Smooth muscle cell (in vitro differentiated cells): ENCODE data around the gene GRB14. TPM values are rescaled to one million over a fixed set of nuclear protein-coding genes. Genes with fewer than 3 reads are reported as not detected.

ENCODE experiments used
- DNase-seq: peaks from one replicate; lab custom pipeline; 2025; ENCODE audit not compliant: unreplicated experiment; lab: John Stamatoyannopoulos, UW
- H2AFZ ChIP-seq: fragments of 200-600 bp; sonication (generic); 2 replicates; pipeline ENCODE4 v1.6.0; 2016; ENCODE audit warnings: antibody characterized with exemption, low read depth, mild to moderate bottlenecking
- H3F3A ChIP-seq: fragments of 200-600 bp; sonication (generic); 2 replicates; pipeline ENCODE4 v1.6.0; 2017; ENCODE audit warnings: antibody characterized with exemption, low read depth
- H3K27ac ChIP-seq: fragments of 200-600 bp; sonication (generic); 2 replicates; pipeline ENCODE4 v1.5.1; 2016; ENCODE audit warnings: low read depth, mild to moderate bottlenecking
- H3K27me3 ChIP-seq: fragments of 200-600 bp; sonication (generic); 2 replicates; pipeline ENCODE4 v1.6.1; 2016; ENCODE audit warnings: low read depth, mild to moderate bottlenecking
- H3K36me3 ChIP-seq: fragments of 200-600 bp; sonication (generic); 2 replicates; pipeline ENCODE4 v1.5.1; 2016; ENCODE audit warnings: low read depth
- H3K4me1 ChIP-seq: fragments of 200-600 bp; sonication (generic); 2 replicates; pipeline ENCODE4 v1.5.1; 2016; ENCODE audit warnings: low read depth
- H3K4me2 ChIP-seq: fragments of 200-600 bp; sonication (generic); 2 replicates; pipeline ENCODE4 v1.6.0; 2016; ENCODE audit warnings: mild to moderate bottlenecking
- H3K4me3 ChIP-seq: fragments of 200-600 bp; sonication (generic); 2 replicates; pipeline ENCODE4 v1.5.1; 2016; ENCODE audit warnings: mild to moderate bottlenecking
- H3K79me2 ChIP-seq: fragments of 200-600 bp; sonication (generic); 2 replicates; pipeline ENCODE4 v1.6.0; 2016; ENCODE audit warnings: low read depth, mild to moderate bottlenecking
- H3K9ac ChIP-seq: fragments of 200-600 bp; sonication (generic); 2 replicates; pipeline ENCODE4 v1.6.0; 2016; ENCODE audit warnings: low read depth
- H3K9me3 ChIP-seq: fragments of 200-600 bp; sonication (generic); replicated peaks from 2 replicates; pipeline ENCODE4 v1.5.1; 2016; ENCODE audit warnings: low read depth
- H4K20me1 ChIP-seq: fragments of 200-600 bp; sonication (generic); 2 replicates; pipeline ENCODE4 v1.6.0; 2016; ENCODE audit warnings: low read depth
- WGBS: methylation state at CpG from one replicate; pipeline ENCODE4 v1.1.7; 2016; ENCODE audit warnings: low lambda C conversion rate; 5-methylcytosine and 5-hydroxymethylcytosine counted together
- polyA plus RNA-seq: library from polyadenylated mRNA; unstranded; fragments of >200 nt; fragmentation: Nextera tagmentation; extraction: Ambion mirVana; gene quantifications from 2 replicates; pipeline ENCODE4 v1.2.1, GENCODE V29; 2016
- total RNA-seq: library from RNA; depleted of rRNA; stranded (reverse); fragments of >200 nt; gene quantifications from 2 replicates; pipeline ENCODE4 v1.2.3, GENCODE V29; 2014
- TF ChIP-seq, protein P1 (sequence below): fragments of 200-600 bp; sonication (generic); IDR thresholded peaks from 2 replicates; pipeline ENCODE4 v1.5.1; 2017; ENCODE audit warnings: borderline replicate concordance, mild to moderate bottlenecking, antibody characterized with exemption; ENCODE audit not compliant: insufficient read depth, poor library complexity, severe bottlenecking

GRB14 gene
- total and polyA plus RNA-seq, 2 experiments from 2014 or later, result 0.22 TPM; not detected in 1

- H4K20me1 ChIP-seq, result no peaks in the 10 kb centered on the region
- H3F3A ChIP-seq, result no peaks in the 10 kb centered on the region
- no peak for DNase-seq
- H3K4me3 ChIP-seq, result no peak overlapping the region
- H3K4me1 ChIP-seq, result no peaks in the 10 kb centered on the region
- H3K36me3 ChIP-seq, result no peaks in the 10 kb centered on the region
- no peak overlapping the region for H3K4me2 ChIP-seq
- TF ChIP-seq, protein P1, sequence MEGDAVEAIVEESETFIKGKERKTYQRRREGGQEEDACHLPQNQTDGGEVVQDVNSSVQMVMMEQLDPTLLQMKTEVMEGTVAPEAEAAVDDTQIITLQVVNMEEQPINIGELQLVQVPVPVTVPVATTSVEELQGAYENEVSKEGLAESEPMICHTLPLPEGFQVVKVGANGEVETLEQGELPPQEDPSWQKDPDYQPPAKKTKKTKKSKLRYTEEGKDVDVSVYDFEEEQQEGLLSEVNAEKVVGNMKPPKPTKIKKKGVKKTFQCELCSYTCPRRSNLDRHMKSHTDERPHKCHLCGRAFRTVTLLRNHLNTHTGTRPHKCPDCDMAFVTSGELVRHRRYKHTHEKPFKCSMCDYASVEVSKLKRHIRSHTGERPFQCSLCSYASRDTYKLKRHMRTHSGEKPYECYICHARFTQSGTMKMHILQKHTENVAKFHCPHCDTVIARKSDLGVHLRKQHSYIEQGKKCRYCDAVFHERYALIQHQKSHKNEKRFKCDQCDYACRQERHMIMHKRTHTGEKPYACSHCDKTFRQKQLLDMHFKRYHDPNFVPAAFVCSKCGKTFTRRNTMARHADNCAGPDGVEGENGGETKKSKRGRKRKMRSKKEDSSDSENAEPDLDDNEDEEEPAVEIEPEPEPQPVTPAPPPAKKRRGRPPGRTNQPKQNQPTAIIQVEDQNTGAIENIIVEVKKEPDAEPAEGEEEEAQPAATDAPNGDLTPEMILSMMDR, result no peak
- no peak overlapping the region for H3K9ac ChIP-seq
- WGBS, result 94% methylated on average over 1 of the region's 1 CpG
- H3K27ac ChIP-seq, result no peak overlapping the region
- no peak overlapping the region for H2AFZ ChIP-seq
- no peaks in the 10 kb centered on the region for H3K79me2 ChIP-seq
- H3K27me3 ChIP-seq, result no peaks in the 10 kb centered on the region
- no peaks in the 10 kb centered on the region for H3K9me3 ChIP-seq
Measured at GRCh38 chr2:164530464-164530863, 90.8 kb downstream of the GRB14 start.

DNA sequence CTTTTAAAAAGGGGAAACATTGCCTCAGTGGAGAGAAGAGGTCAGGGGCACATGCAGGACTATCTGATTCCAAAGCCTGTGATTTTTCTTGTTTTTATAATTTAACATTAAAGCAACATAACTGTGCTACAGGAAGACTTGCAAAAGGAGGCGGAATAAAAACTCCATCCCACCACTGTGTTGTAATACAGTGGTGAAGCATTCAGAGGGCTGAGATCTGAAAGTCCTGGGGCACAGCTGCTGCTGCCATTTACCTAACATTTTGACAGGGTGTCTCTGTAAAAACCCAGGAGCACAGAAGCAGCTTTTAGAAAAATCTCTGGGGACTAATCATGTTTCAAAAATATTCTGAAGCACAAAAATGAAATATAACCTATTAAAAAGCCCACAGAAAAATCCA is 97.6 kb downstream of the GRB14 start:
- H4K20me1 ChIP-seq, result no peaks in the 10 kb centered on the region
- H3K27ac ChIP-seq, result no peak overlapping the region
- H2AFZ ChIP-seq, result no peak overlapping the region
- no peak overlapping the region for H3K4me3 ChIP-seq
- H3F3A ChIP-seq, result no peaks in the 10 kb centered on the region
- no peak for DNase-seq
- no peaks in the 10 kb centered on the region for H3K79me2 ChIP-seq
- no peaks in the 10 kb centered on the region for H3K36me3 ChIP-seq
- no peak overlapping the region for H3K4me2 ChIP-seq
- H3K27me3 ChIP-seq, result no peaks in the 10 kb centered on the region
- H3K9ac ChIP-seq, result no peak overlapping the region
- TF ChIP-seq, protein P1, result no peak
- 84% methylated on average over 1 of the region's 1 CpG for WGBS
- no peaks in the 10 kb centered on the region for H3K4me1 ChIP-seq
- no peaks in the 10 kb centered on the region for H3K9me3 ChIP-seq

DNA sequence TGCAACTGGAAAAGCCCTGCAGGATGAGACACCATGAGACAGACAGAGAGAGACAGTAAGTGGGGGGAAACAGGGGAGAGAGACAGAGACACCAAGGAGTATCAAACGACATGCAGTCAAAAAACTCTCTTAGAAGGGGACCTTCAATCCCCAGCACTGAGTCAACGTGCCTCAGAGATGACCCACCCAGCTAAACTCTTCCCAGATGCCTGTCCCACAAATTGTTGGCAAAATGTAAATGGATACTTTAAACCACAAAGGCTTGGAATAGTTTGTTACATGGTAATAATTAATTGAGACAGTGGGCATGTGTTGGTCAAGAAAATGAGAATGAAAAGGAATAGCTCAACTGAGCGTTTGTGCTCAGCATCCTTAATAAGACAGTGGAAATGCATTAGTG is 98.3 kb downstream of the GRB14 start:
- H3F3A ChIP-seq, result no peaks in the 10 kb centered on the region
- H3K9ac ChIP-seq, result no peak overlapping the region
- no peak overlapping the region for H3K4me3 ChIP-seq
- no peaks in the 10 kb centered on the region for H3K9me3 ChIP-seq
- no peak overlapping the region for H3K4me2 ChIP-seq
- TF ChIP-seq, protein P1, result no peak
- no peaks in the 10 kb centered on the region for H3K27me3 ChIP-seq
- WGBS, result 82% methylated on average over 3 of the region's 3 CpGs
- no peaks in the 10 kb centered on the region for H4K20me1 ChIP-seq
- H2AFZ ChIP-seq, result no peak overlapping the region
- no peak for DNase-seq
- H3K27ac ChIP-seq, result no peak overlapping the region
- H3K36me3 ChIP-seq, result no peaks in the 10 kb centered on the region
- no peaks in the 10 kb centered on the region for H3K79me2 ChIP-seq
- H3K4me1 ChIP-seq, result no peaks in the 10 kb centered on the region

- H4K20me1 ChIP-seq, result no peaks in the 10 kb centered on the region
- no peaks in the 10 kb centered on the region for H3K4me1 ChIP-seq
- TF ChIP-seq, protein P1, result no peak
- WGBS, result 85% methylated on average over 3 of the region's 3 CpGs
- no peaks in the 10 kb centered on the region for H3K9me3 ChIP-seq
- H3K79me2 ChIP-seq, result no peaks in the 10 kb centered on the region
- no peak for DNase-seq
- H3K4me3 ChIP-seq, result no peak overlapping the region
- H3K27ac ChIP-seq, result no peak overlapping the region
- no peaks in the 10 kb centered on the region for H3F3A ChIP-seq
- no peaks in the 10 kb centered on the region for H3K36me3 ChIP-seq
- H3K9ac ChIP-seq, result no peak overlapping the region
- no peak overlapping the region for H3K4me2 ChIP-seq
- H3K27me3 ChIP-seq, result no peaks in the 10 kb centered on the region
- H2AFZ ChIP-seq, result no peak overlapping the region
Measured at GRCh38 chr2:164522561-164522981, 98.7 kb downstream of the GRB14 start.
